Measurements from ENCODE around the gene INPP4A.

The INPP4A gene

DNA sequence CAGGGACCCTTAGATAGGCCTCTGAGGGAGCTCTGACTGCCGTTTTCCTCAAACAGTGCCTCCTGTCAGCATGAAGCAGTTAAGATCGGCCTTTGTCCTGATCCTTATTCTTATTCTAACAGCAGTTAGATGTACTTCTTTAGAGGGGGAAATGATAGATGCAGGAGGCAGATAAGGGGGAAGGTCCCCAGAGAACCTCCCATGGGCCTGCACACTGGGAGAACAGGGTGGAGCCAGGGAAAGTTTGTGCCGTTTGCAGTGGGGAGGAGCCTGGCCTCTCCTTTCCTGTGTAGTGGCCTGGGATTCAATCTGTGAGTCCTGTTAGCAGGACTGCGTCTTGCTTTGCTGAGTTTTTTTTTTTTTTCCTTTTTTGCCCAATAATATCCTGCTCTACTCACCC is 7.9 kb upstream of the INPP4A start:
- ChIA-PET CTCF (no interaction called here), POLR2A (no interaction called here)
- no peak for DNase-seq (ENCODE audit: low read depth, low spot score)
- H3K4me3 ChIP-seq (ENCODE audit: low read depth, low read length), result no peak overlapping the region
- TF ChIP-seq, protein P1, sequence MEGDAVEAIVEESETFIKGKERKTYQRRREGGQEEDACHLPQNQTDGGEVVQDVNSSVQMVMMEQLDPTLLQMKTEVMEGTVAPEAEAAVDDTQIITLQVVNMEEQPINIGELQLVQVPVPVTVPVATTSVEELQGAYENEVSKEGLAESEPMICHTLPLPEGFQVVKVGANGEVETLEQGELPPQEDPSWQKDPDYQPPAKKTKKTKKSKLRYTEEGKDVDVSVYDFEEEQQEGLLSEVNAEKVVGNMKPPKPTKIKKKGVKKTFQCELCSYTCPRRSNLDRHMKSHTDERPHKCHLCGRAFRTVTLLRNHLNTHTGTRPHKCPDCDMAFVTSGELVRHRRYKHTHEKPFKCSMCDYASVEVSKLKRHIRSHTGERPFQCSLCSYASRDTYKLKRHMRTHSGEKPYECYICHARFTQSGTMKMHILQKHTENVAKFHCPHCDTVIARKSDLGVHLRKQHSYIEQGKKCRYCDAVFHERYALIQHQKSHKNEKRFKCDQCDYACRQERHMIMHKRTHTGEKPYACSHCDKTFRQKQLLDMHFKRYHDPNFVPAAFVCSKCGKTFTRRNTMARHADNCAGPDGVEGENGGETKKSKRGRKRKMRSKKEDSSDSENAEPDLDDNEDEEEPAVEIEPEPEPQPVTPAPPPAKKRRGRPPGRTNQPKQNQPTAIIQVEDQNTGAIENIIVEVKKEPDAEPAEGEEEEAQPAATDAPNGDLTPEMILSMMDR (IDR thresholded peaks at IDR 0.05; ENCODE audit: insufficient read depth, low read length, missing control alignments), result no peak

GRCh38 chr2:98438190-98439133 is 6.2 kb upstream of the INPP4A start:
- CTCF ChIA-PET, result interaction anchor here (1.0 kb wide), 1 partner anchor 10 kb away, joined by 3 read pairs; no protein-coding TSS in a partner anchor
- POLR2A ChIA-PET, result no interaction called here
- no peak for DNase-seq (ENCODE audit: low read depth, low spot score)
- TF ChIP-seq, protein P1 (IDR thresholded peaks at IDR 0.05; ENCODE audit: insufficient read depth, low read length, missing control alignments), result no peak
- H3K4me3 ChIP-seq (ENCODE audit: low read depth, low read length), result no peak overlapping the region

GRCh38 chr2:98441706-98442450 is 2.8 kb upstream of the INPP4A start:
- DNase-seq (ENCODE audit: low read depth, low spot score), result no peak
- POLR2A ChIA-PET, result no interaction called here
- TF ChIP-seq, protein P1 (IDR thresholded peaks at IDR 0.05; ENCODE audit: insufficient read depth, low read length, missing control alignments), result no peak
- CTCF ChIA-PET, result interaction anchor here (0.8 kb wide), 1 partner anchor 160 kb away, joined by 3 read pairs; no protein-coding TSS in a partner anchor
- H3K4me3 ChIP-seq (ENCODE audit: low read depth, low read length), result no peak overlapping the region

- POLR2A ChIA-PET, result no interaction called here
- DNase-seq (ENCODE audit: low read depth, low spot score), result no peak
- CTCF ChIA-PET, result no interaction called here
- no peak overlapping the region for H3K4me3 ChIP-seq (ENCODE audit: low read depth, low read length)
- TF ChIP-seq, protein P1 (IDR thresholded peaks at IDR 0.05; ENCODE audit: insufficient read depth, low read length, missing control alignments), result no peak
Observed at GRCh38 chr2:98442488-98442887, 2.2 kb upstream of the INPP4A start.

DNA sequence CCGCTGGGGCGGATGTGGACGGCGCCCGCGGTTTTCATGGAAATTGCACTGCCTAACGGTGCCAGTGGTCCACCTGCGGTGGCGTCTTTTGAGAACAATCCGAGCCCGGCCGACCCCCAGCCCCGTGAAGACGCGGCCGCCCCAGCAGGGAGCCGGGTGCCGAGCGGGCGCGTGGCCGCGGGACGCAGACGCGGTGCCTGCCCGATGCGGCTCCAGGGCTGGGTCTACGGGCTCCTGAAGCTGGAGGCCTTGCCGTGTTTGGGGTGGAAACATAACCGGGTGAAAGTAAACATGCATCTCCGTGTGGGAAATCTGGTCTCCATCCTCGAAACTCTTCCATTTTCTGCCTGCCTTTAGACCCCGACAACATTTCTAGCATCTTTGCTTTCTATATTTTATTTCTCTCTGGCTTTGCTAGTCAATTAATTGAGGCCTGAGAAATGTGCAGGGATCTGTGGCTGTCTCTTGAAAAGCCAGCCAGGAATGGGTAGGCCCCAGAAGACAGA is 572 bp downstream of the INPP4A start:
- ChIA-PET POLR2A (no interaction called here), CTCF (no interaction called here)
- no peak for DNase-seq (ENCODE audit: low read depth, low spot score)
- peak overlapping the region; percentile 74 for H3K4me3 ChIP-seq (ENCODE audit: low read depth, low read length)
- TF ChIP-seq, protein P1 (IDR thresholded peaks at IDR 0.05; ENCODE audit: insufficient read depth, low read length, missing control alignments), result no peak
